Measurements from ENCODE around the gene C11orf97. TPM values are rescaled to one million over a fixed set of nuclear protein-coding genes. Genes with fewer than 3 reads are reported as not detected.

C11orf97 gene, protein sequence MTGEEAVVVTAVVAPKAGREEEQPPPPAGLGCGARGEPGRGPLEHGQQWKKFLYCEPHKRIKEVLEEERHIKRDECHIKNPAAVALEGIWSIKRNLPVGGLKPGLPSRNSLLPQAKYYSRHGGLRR
- total RNA-seq = not detected

DNA sequence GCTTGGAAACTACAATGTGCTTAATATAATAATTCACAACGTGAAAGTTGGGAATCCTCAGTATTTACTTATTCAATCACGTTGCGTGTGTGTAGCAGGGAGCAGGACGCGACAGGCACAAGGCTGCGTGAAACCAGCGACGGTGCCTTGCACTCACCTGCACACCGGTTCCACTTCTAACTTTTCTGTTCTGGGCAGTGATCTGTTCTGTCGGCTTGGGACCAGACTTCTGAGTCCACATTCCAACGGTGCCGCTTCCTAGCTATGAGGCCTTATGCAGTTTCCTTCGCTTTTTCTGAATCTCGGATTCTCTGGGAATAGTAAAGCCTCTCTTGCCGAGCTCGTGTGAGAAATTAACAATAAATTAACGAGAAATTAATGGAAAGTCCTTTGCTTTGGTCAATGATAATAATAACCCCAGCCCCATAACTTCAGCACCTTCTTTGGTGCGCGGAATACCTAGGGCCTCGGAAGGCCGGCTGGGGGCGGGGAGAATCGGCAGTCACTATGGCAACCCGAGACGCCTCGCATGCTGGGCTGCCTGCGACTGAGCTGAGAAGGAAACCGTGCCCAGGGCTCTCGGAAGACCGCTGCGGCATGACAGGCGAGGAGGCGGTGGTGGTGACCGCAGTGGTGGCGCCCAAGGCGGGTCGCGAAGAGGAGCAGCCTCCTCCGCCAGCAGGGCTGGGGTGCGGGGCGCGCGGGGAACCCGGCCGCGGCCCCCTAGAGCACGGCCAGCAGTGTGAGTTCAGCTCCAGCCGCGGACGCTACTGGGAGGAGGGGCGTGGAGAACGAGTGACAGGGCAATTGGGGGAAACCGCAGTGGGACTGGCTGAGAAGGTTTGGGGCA is at the start of gene C11orf97:
TSS of gene C11orf97 (plus strand) at position 530 of the 850 bp plus-strand sequence. CDS start at position 598, 68 bp downstream.

DNA sequence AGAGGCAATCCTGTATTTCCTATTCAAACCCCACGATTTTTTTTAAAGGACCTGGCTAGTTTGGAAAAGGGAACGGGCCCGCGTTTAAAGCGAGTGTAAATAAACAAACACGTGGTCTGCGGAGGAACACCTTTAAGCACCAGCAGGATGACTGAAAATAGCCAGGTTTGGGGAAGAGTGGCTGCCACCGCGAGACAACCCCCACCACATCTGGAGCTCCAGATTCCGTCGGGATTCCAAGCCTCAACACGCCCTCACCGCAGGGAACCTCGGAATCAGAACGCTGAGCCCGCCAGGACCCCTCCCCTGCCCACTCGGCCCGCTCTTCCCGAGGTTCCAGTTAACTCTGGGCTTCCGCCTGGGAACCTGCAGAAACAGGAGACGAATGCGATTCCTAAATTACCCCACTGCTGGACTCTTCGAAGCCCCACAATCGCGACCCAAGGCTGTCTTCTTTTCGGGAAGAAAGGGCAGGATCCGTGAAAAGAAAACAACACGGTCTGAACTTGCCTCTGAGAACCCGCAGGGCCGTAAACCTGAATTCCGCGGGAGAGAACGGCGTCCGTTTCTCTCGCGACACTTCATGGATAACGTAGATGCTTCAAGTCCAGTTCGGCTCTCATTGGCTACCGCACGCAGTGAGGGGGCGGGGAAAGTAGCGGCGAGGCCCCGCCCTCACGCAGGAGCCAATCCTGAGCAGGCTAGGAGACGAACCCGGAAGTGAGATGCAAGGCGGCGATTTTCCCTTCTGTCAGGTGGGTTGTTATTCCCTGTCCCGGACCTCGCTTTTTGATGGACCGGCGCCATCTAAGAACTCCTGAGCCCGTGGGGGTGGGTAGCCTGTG is 18.8 kb upstream of the C11orf97 start, which contains the start of the genes ANKRD49 and MRE11:
TSS of gene ANKRD49 (plus strand) at position 704 of the 845 bp plus-strand sequence. CDS start 2,710 bp downstream, outside the sequence.
TSS of gene MRE11 (minus strand) at position 564 of the 845 bp plus-strand sequence. CDS start 1,043 bp downstream, outside the sequence.

DNA sequence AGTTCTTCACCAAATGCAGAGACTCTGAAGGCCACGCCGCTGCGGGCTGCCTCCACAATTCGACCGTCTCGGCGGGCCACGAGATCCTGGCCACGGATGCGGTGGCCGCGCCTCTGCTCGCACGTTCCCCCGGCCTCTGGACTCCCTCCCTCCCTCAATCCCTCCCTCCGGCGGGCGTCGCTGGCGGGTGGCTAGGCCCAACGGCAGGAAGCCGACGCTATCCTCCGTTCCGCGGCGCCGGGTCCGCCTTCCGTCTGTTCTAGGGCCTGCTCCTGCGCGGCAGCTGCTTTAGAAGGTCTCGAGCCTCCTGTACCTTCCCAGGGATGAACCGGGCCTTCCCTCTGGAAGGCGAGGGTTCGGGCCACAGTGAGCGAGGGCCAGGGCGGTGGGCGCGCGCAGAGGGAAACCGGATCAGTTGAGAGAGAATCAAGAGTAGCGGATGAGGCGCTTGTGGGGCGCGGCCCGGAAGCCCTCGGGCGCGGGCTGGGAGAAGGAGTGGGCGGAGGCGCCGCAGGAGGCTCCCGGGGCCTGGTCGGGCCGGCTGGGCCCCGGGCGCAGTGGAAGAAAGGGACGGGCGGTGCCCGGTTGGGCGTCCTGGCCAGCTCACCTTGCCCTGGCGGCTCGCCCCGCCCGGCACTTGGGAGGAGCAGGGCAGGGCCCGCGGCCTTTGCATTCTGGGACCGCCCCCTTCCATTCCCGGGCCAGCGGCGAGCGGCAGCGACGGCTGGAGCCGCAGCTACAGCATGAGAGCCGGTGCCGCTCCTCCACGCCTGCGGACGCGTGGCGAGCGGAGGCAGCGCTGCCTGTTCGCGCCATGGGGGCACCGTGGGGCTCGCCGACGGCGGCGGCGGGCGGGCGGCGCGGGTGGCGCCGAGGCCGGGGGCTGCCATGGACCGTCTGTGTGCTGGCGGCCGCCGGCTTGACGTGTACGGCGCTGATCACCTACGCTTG is 31.7 kb downstream of the C11orf97 start, which contains the start of gene FUT4:
TSS of gene FUT4 (plus strand) at position 227 of the 951 bp plus-strand sequence. CDS start at position 440, 213 bp downstream.

DNA sequence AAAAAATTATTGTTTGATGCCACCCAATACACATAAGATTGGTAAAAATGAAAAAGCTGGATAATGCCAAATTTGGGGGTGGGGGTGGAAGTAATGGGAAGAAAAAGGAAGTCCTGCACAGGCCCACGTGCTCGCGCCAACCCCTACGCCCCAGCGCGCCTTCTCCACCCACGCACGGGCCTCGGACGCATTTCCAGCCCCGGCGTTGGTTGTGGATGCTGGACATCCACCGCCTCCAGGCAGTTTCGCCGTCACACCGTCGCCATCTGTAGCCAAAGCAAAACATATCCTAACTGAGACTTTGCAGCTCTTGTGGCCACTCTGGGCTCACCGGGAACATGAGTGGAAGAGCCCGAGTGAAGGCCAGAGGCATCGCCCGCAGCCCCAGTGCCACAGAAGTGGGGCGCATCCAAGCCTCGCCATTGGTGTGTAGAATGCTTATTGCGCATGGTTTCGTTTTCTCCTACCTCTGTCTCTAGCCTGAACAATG is 55.0 kb downstream of the C11orf97 start, which contains the start of gene PIWIL4:
TSS of gene PIWIL4 (plus strand) at position 188 of the 490 bp plus-strand sequence. CDS start at position 339, 151 bp downstream.

Small RNA genes within 50 kb of the gene (small RNA-seq; reads per million reads assigned to genes)
- gene MIR548L (ENCODE audit: low replicate concordance) = 0.61 reads per million, percentile 55 among the genes with 10 or more reads in this experiment

Other genes starting within 250 kb of the C11orf97 start
- not detected for gene IZUMO1R, start 207.9 kb upstream of the C11orf97 start, total RNA-seq
- 0.63 TPM for gene GPR83, start 111.0 kb upstream of the C11orf97 start, total RNA-seq
- gene MRE11, start 18.6 kb upstream of the C11orf97 start, total RNA-seq = 23.5 TPM
- gene ANKRD49, start 18.5 kb upstream of the C11orf97 start, total RNA-seq = 23.8 TPM
- gene FUT4, start 31.5 kb downstream of the C11orf97 start, total RNA-seq = 9.7 TPM
- gene PIWIL4, start 54.9 kb downstream of the C11orf97 start, total RNA-seq = 13.8 TPM

Measured in parietal lobe (tissue), 2 donors.